Measurements from ENCODE around the gene C1QTNF9. TPM values are rescaled to one million over a fixed set of nuclear protein-coding genes. Genes with fewer than 3 reads are reported as not detected.

The C1QTNF9 gene
- total and polyA plus RNA-seq, 9 of the 15 experiments (the other 6 are each of a cell fraction or from before 2014, with no cell fraction given), result not detected

- WGBS (ENCODE audit: insufficient coverage, low coverage, missing lambda C conversion rate), result 0% methylated on average over 3 of the region's 3 CpGs
- H3K9me1 ChIP-seq (ENCODE audit: control insufficient read depth, insufficient read depth, low read length), result no peaks in the 10 kb centered on the region
- ChIA-PET POLR2A (no interaction called here), CTCF (ENCODE audit: low intra/inter-chr PET ratio) (no interaction called here)
- ATAC-seq (no peak), DNase-seq (ENCODE audit: extremely low read depth in 1 of 4, low spot score in 3 of 4) (no peak), FAIRE-seq (no peak)
- no peak overlapping the region for H3K4me3 ChIP-seq
- H3K79me2 ChIP-seq (ENCODE audit: control insufficient read depth, insufficient read depth, low read length), result no peaks in the 10 kb centered on the region
- H3K27me3 ChIP-seq (ENCODE audit: control insufficient read depth in 2 of 2, insufficient read depth in 2 of 2, low read length in 2 of 2), result no peaks in the 10 kb centered on the region
- TF ChIP-seq ZNF445 (CRISPR knock-in tag; IDR thresholded peaks at IDR 0.05; ENCODE audit: low read depth), result no peak
- no peak for TF ChIP-seq PML (IDR thresholded peaks at IDR 0.05; ENCODE audit: low read length)
- no peak for TF ChIP-seq STAT6 (CRISPR knock-in tag; IDR thresholded peaks at IDR 0.05)
- no peak for TF ChIP-seq ZNF217 (CRISPR knock-in tag; IDR thresholded peaks at IDR 0.05)
- no peak for TF ChIP-seq RAD51 (IDR thresholded peaks at IDR 0.05; ENCODE audit: borderline replicate concordance, low read depth)
- TF ChIP-seq ZBTB9 (CRISPR knock-in tag; IDR thresholded peaks at IDR 0.05), result no peak
- TF ChIP-seq ZNF133 (CRISPR knock-in tag; IDR thresholded peaks at IDR 0.05), result no peak
- TF ChIP-seq POLR2H (tag; IDR thresholded peaks at IDR 0.05; ENCODE audit: low read depth), result no peak
- TF ChIP-seq HIVEP1 (CRISPR knock-in tag; IDR thresholded peaks at IDR 0.05), result no peak
- TF ChIP-seq JUN (IDR thresholded peaks at IDR 0.05; ENCODE audit: borderline replicate concordance, low read depth, low read length), result no peak
- no peak for TF ChIP-seq JUN (CRISPR knock-in tag; IDR thresholded peaks at IDR 0.05; ENCODE audit: borderline replicate concordance)
- TF ChIP-seq MAFK (IDR thresholded peaks at IDR 0.05; ENCODE audit: low read length), result no peak
- no peak for TF ChIP-seq KHSRP (IDR thresholded peaks at IDR 0.05)
- TF ChIP-seq ZNF197 (CRISPR knock-in tag; IDR thresholded peaks at IDR 0.05; ENCODE audit: low read depth), result no peak
- no peak for TF ChIP-seq CAMTA2 (CRISPR knock-in tag; conservative IDR thresholded peaks at IDR 0.05)
- TF ChIP-seq ZNF324 (CRISPR knock-in tag; IDR thresholded peaks at IDR 0.05), result no peak
- no peak for TF ChIP-seq NCOA6 (IDR thresholded peaks at IDR 0.05)
- TF ChIP-seq ZNF212 (CRISPR knock-in tag; IDR thresholded peaks at IDR 0.05), result no peak
- no peak for TF ChIP-seq CGGBP1 (CRISPR knock-in tag; IDR thresholded peaks at IDR 0.05)
- TF ChIP-seq ZNF239 (CRISPR knock-in tag; IDR thresholded peaks at IDR 0.05), result no peak
- H4K20me1 ChIP-seq (replicated peaks; ENCODE audit: control insufficient read depth, insufficient read depth, low read length), result no peaks in the 10 kb centered on the region
- intact Hi-C loops (cut with micrococcal nuclease), result no loop called here
- no peaks in the 10 kb centered on the region for H3K9me3 ChIP-seq (replicated peaks; ENCODE audit: control insufficient read depth, insufficient read depth, low read depth, low read length)
- H3K27ac ChIP-seq (ENCODE audit: extremely low read depth, low read depth, low read length), result no peak overlapping the region
- in situ Hi-C loops (cut with MboI), result loop anchor here (10.0 kb wide), 1 partner anchor 1417 kb away; no protein-coding TSS in a partner anchor
- no peak overlapping the region for H2AFZ ChIP-seq (ENCODE audit: low read depth, low read length)
- H3K4me1 ChIP-seq (replicated peaks in 1 of 2; ENCODE audit: control insufficient read depth in 2 of 2, insufficient read depth in 2 of 2, low read length in 2 of 2), result no peaks in the 10 kb centered on the region
- no peak overlapping the region for H3K4me2 ChIP-seq (ENCODE audit: insufficient read depth, low read length)
- BruUV-seq (replicated peaks), result no TSS peak
- H3K9ac ChIP-seq (ENCODE audit: insufficient read depth in 1 of 2, low read depth in 2 of 2, low read length in 2 of 2), result no peak overlapping the region
- H3K36me3 ChIP-seq (ENCODE audit: control insufficient read depth, insufficient read depth, low read length), result no peaks in the 10 kb centered on the region
These were observed 42.0 kb downstream of the C1QTNF9 start for GRCh38 chr13:24351423-24351822.
